HG03139 (cell line): ENCODE results near the gene CSF3.
"Not testable (repeated sequence)": the region's sequence is repeated elsewhere in the genome, so short reads cannot be mapped to it uniquely, and the experiment has no call there.

Experiments used
- ATAC-seq: cut with Tn5 transposase; IDR thresholded peaks from one replicate; pipeline ENCODE4 v1.9.1; 2021; ENCODE audit not compliant: unreplicated experiment

The CSF3 gene

GRCh38 chr17:39996800-39997199 is 18.4 kb upstream of the CSF3 start:
- no peak for ATAC-seq

GRCh38 chr17:39997543-39997942 is 17.7 kb upstream of the CSF3 start:
- no peak for ATAC-seq

DNA sequence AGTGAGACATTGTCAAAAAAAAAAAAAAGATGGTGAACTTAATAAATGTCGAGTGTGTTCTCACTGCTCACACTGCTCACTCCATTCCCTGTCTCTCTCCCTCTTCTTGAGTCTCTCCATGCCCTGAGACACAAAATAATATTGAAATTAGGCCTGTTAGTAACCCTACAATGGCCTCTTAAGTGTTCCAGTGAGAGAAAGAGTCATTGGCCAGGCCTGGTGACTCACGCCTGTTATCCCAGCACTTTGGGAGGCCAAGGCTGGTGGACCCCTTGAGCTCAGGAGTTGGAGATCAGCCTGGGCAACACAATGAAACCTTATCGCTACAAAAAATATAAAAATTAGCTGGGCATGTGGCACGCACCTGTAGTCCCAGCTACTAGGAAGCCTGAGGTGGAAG is 16.2 kb upstream of the CSF3 start:
- ATAC-seq = no peak

DNA sequence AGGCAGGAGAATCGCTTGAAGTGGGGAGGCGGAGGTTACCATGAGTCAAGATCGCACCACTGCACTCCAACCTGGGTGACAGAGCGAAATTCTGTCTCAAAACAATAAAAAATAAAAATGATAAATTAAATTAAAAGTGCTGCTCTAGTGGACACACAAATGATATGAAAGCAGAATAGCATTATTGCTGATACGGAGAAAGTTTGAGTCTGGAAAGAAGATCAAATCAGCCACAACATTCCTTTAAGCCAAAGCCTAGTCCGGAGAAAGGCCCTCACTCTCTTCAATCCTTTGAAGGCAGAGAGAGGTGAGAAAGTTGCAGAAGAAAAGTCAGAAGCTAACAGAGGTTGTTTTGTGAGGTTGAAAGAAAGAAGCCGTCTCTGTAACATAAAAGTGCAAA is 15.1 kb upstream of the CSF3 start:
- ATAC-seq = no peak

DNA sequence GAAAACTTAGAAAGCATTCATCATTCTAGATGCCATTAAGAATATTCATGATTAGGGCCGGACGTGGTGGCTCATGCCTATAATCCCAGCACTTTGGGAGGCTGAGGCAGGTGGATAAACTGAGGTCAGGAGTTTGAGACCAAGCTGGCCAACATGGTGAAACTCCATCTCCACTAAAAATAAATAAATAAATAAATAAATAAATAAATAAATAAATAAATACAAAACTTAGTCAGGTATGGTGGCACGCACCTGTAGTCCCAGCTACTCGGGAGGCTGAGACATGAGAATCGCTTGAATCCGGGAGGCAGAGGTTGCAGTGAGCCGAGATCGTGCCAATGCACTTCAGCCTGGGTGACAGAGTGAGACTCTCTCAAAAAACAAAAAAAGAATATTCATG is 13.9 kb upstream of the CSF3 start:
- not testable (repeated sequence) for ATAC-seq

- ATAC-seq = no peak
Measured at GRCh38 chr17:40004072-40004471, 11.2 kb upstream of the CSF3 start.

DNA sequence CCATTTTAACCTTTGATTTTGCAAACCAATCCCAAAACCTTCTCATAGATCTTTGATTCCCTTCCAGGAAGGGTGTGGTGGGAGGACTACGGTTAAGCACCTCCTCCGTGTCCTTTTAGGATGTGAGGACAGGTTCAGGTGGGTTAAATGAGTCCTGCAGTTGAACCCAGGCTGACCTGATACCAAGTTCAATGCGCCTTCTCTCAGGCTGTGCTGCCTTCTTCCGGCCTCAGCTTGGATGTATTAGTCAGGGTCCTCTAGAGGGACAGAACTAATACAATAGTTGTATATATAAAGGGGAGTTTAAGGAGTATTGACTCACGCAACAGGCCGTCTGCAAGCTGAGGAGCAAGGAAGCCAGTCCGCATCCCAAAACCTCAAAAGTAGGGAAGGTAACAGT is 10.5 kb upstream of the CSF3 start:
- ATAC-seq = no peak

GRCh38 chr17:40005520-40005919 is 9.7 kb upstream of the CSF3 start:
- no peak for ATAC-seq

GRCh38 chr17:40010946-40011500 is 4.2 kb upstream of the CSF3 start:
- not testable (repeated sequence) for ATAC-seq

GRCh38 chr17:40012017-40012647 is 3.1 kb upstream of the CSF3 start:
- ATAC-seq = not testable (repeated sequence)

DNA sequence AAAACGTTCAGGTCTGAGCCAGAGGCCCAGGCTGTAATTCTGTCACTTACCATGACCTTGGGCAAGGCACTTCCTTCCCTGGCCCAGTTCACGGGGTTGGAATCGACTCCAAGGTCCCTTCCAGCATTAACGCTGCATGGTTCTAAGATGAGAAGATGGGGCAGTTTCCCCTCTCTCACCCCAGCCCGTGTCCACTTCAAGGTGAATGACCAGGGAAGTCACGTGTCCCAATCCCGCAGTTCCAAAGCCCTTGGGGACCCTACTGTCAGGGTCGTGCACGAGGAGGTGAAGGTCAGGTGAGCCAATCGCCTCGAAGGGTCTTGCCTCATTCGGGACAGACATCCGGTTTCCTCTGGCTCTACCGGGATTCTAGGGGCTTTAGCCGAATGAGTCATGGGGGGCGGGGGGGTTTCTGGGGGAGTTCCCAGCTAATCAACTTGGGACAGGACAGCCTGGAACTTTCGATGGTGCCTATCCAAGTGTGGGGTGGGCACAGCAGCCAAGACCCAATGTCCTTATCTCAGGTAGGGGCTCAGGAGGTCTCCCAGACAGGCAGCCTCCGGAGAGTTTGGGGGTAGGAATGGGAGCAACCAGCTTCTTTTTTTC is 762 bp upstream of the CSF3 start:
- no peak for ATAC-seq

DNA sequence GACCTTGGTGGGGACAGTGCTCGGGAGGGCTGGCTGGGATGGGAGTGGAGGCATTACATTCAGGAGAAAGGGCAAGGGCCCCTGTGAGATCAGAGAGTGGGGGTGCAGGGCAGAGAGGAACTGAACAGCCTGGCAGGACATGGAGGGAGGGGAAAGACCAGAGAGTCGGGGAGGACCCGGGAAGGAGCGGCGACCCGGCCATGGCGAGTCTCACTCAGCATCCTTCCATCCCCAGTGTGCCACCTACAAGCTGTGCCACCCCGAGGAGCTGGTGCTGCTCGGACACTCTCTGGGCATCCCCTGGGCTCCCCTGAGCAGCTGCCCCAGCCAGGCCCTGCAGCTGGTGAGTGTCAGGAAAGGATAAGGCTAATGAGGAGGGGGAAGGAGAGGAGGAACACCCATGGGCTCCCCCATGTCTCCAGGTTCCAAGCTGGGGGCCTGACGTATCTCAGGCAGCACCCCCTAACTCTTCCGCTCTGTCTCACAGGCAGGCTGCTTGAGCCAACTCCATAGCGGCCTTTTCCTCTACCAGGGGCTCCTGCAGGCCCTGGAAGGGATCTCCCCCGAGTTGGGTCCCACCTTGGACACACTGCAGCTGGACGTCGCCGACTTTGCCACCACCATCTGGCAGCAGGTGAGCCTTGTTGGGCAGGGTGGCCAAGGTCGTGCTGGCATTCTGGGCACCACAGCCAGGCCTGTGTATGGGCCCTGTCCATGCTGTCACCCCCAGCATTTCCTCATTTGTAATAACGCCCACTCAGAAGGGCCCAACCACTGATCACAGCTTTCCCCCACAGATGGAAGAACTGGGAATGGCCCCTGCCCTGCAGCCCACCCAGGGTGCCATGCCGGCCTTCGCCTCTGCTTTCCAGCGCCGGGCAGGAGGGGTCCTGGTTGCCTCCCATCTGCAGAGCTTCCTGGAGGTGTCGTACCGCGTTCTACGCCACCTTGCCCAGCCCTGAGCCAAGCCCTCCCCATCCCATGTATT is 1.1 kb downstream of the CSF3 start:
- no peak for ATAC-seq

- ATAC-seq = no peak
Measured at GRCh38 chr17:40017422-40018080, 2.3 kb downstream of the CSF3 start.

DNA sequence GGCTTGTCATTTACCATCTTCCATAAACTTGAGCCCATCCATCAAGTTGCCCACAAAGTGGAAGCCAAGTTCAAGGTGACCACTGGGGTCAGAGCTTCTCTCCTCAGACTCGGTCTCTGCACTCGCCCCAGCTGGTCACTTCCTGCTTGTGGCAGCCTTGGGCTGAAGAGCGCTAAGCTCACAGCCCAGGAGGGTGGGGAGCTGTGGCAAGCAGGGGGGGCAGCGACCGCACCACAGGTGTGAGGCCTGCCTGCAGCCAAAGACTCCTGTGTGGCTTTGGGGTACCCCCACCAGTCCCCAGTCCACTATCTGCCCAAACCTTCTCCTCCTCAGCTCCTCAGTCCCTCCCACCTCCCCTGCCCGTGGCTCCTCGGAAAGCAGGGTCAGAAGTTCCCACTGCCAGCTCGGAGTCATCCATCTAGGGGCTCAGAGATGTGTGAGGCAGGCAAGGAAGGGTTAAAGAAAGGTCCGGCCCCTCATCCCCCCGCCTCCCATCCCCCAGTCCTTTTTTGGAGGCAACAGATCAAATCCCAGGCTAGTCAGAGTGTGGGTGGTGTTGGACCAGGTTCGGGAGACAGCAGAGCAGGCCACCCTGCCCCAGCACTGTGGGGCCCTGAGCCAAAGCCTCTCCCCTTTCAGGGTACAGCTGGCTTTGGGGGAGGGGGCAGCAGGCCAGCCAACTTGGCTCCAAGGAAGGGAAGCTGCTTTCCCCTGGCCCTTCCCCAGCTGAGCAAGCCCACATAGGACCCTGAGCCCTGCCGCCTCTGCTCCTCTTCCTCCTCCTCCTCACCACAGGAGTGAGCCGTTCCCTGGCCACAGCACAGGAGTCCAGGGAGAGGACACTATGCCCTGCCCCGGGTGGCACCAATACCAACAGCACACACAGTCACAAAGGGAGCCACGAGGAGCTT is 3.2 kb downstream of the CSF3 start:
- ATAC-seq = no peak

DNA sequence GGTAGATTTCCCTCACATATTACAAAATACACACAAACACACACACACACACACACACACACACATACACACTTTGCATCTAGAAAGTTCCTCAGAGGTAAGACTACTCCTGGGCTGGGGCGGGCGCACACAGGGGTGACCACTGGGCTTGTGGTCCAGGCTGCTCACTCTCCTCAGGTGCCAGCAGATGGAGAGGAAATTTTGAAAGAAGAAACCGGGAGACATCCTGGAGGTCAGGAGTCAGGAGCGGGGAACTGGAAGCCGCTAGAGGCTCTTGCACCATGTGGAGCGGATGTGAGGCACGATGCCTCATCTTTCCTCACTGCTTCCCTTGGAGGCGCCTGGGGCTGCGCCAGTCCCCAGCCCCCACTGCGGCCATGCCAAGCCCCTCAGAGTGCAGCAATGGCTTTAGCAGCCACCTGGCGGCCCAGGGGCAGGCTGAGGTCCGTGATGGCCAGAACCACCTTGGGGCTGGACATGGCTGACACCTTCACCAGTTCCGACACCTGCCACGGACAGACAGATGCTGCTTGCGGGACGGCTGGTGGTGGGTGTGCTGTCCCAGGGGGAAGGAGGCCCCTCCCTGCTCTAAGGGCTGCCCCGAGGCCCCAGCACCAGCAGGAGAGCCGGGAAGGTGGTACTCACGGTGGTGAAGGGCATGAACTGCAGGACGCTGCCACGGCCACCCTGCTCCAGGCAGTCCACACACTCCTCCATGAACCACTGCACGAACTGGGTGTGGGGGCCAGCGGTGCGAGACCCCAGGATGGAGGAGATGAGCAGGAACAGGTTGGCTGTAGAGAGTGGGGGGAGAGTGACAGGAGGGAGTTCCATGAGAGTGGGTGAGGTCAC is 4.1 kb downstream of the CSF3 start:
- ATAC-seq = no peak

DNA sequence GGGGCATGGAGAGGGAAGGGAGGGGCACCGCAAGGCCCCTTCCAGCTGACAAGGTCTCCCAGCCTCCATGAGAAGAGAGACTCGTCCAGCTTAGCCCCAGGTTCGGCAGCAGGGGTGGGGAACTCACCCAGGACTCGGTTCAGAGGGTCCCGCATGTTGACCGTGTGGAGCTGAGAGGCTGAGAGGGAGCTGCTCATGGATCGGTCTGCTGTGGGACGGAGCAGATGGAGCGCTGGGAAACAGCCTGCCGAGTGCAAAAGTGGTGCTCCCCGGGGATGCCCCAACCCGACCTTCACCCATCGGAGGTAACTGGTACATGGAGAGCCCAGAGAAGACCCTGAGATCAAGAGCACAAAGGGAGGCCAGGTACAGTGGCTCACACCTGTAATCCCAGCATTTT is 4.9 kb downstream of the CSF3 start:
- no peak for ATAC-seq

- ATAC-seq = no peak
Measured at GRCh38 chr17:40021451-40021971, 6.3 kb downstream of the CSF3 start.

DNA sequence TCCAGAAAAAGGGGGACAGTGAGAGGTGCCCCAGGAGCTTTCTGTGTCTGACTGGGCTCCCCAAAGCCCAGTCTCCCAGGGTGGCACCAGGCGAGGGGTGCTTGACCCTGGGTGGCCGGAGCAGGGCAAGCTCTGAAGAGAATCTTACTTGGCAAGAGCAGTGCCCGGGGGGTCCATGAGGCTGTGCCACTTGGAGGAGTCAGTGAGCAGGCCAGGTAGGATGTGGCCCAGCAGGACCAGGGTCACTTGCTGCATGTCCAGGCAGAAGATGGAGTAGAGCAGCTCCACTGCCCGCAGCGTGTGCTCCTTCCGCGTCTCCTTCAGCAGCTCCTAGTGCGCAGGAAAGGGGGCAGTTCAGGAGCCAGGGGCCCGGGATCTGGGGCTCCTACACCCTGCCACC is 7.3 kb downstream of the CSF3 start:
- no peak for ATAC-seq
